ENCODE results near the gene ZBTB47.
A peak's percentile ranks its signal among the peaks of the same experiment; 100 is the strongest.

ZBTB47 gene

GRCh38 chr3:42653560-42654330 is at the start of gene ZBTB47:
TSS of gene ZBTB47 (plus strand) at chr3:42653697. CDS start at chr3:42658356, 4,659 bp downstream.
- peak; percentile 65 for DNase-seq

GRCh38 chr3:42605546-42606173 is 47.8 kb upstream of the ZBTB47 start:
- DNase-seq, result no peak

- peak; percentile 14 for DNase-seq
Measured at GRCh38 chr3:42608581-42608980, 44.9 kb upstream of the ZBTB47 start.

GRCh38 chr3:42610976-42611375 is 42.5 kb upstream of the ZBTB47 start:
- DNase-seq, result no peak

- no peak for DNase-seq
Measured at GRCh38 chr3:42612217-42612616, 41.3 kb upstream of the ZBTB47 start.

GRCh38 chr3:42612928-42613327 is 40.6 kb upstream of the ZBTB47 start:
- no peak for DNase-seq

- no peak for DNase-seq
Measured at GRCh38 chr3:42613462-42613861, 40.0 kb upstream of the ZBTB47 start.

- DNase-seq, result no peak
Measured at GRCh38 chr3:42631620-42632019, 21.9 kb upstream of the ZBTB47 start.

GRCh38 chr3:42632146-42632545 is 21.4 kb upstream of the ZBTB47 start:
- no peak for DNase-seq

GRCh38 chr3:42633544-42633943 is 20.0 kb upstream of the ZBTB47 start:
- DNase-seq, result no peak

GRCh38 chr3:42635111-42635510 is 18.4 kb upstream of the ZBTB47 start:
- DNase-seq, result no peak

GRCh38 chr3:42637001-42637400 is 16.5 kb upstream of the ZBTB47 start:
- no peak for DNase-seq

GRCh38 chr3:42638339-42638842 is 15.1 kb upstream of the ZBTB47 start:
- DNase-seq, result no peak

- DNase-seq, result no peak
Measured at GRCh38 chr3:42639192-42639591, 14.3 kb upstream of the ZBTB47 start.

- DNase-seq, result no peak
Measured at GRCh38 chr3:42640129-42640528, 13.4 kb upstream of the ZBTB47 start.

- DNase-seq, result no peak
Measured at GRCh38 chr3:42640771-42641370, 12.6 kb upstream of the ZBTB47 start.

- no peak for DNase-seq
Measured at GRCh38 chr3:42647821-42648459, 5.6 kb upstream of the ZBTB47 start.

- no peak for DNase-seq
Measured at GRCh38 chr3:42649006-42649405, 4.5 kb upstream of the ZBTB47 start.

GRCh38 chr3:42649783-42650182 is 3.7 kb upstream of the ZBTB47 start:
- no peak for DNase-seq

GRCh38 chr3:42651248-42652091 is 2.0 kb upstream of the ZBTB47 start:
- no peak for DNase-seq

- no peak for DNase-seq
Measured at GRCh38 chr3:42652251-42652610, 1.3 kb upstream of the ZBTB47 start.

- DNase-seq, result peak; percentile 41
Measured at GRCh38 chr3:42652611-42653302, 740 bp upstream of the ZBTB47 start.

Data from midbrain (tissue), 1 donor.